ENCODE data around the gene RHCG.

DNA sequence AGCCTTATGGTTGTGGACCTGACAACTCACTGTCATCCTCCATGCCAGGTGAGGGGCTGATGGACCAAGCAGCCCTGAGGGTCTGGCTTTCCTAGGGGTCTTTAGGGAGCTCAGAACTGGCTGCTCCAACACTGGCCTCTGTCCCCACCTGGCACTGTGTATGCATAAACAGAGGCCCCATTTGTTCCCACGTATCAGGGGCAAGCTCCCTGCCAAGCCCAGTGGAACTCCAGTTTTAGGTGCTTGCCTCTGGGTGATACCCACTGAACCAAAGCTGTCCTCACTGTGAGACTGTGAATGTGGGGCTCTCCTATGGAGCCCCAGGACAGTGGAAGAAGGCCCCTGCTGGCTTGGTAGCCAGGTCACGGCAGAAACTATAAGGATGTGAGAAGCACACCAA is 26.7 kb upstream of the RHCG start:
- TF ChIP-seq GATA3 (IDR thresholded peaks at IDR 0.05; ENCODE audit: low read depth, low read length) = no peak
- no peak for TF ChIP-seq GATA2 (IDR thresholded peaks at IDR 0.05; ENCODE audit: low read depth, low read length)
